Middle frontal gyrus (tissue), 1 donor: ENCODE measurements around the gene PDE7B.
A peak's percentile ranks its signal among the peaks of the same experiment; 100 is the strongest.

Experiments used
- DNase-seq: peaks from one replicate; pipeline ENCODE4 v3.0.0-alpha.2; 2015; ENCODE audit warnings: low spot score; ENCODE audit errors: extremely low spot score

The PDE7B gene

DNA sequence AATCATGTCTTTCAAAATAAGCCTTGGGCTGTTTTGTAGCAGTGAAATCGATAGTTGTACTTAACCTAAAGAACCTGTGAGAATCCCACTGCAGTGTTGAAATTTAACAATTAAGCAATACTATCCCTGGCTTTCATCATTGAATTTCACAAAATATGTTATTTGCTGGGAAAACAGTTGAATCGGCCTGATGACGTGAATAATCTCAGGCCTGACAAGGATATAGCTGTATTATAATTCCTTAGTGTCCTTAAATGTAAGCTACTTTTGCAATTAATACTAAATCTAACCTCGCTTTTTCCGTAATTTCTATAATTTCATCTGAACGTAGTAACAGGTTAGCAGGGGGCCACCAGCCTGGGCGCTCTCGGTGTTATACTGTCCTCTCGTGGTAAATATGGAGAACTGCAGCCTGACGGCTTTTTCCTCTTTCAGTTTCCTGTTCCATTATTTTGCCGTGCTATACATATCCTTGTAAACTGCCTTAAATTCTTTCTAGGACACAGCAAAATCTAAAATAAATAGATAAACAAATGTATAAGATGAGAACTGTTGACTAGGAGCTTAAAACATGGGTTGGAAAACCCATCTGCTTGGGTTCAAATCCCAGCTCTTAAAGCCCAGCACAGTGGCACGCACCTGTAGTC lies 374.6 kb downstream of the PDE7B start:
- peak; percentile 44 for DNase-seq

DNA sequence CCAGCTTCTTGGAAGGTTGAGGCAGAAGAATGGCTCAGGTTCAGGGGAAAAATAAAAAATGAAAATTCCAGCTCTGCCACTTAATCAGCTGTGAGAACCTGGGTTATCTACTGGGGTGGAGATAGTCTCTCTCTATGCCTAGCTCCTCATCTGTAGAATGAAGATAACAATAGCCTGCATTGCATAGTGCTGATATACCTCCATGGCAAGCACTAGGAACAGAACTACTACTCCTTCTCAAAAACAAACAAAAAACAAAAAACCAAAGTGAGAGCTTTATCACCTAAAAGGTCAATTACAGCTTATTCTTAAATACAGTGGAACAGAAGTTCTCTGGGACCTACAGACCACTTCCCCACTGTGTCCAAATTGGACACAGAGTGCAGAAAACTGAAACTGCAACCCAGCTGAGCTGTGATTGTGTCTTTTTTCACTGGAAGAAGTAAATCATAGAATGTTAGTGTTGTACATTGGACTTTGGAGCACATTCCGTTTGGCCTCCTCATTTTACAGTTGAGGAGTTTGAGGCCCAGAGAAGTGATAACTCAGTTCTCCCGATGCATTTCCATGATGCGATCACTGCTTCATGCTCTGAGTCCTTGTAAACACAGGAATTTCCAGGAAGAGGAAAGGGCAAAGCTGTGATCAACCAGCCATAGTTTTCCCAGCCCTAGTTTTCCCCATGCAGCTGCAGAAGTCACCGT lies 375.3 kb downstream of the PDE7B start:
- DNase-seq: no peak

DNA sequence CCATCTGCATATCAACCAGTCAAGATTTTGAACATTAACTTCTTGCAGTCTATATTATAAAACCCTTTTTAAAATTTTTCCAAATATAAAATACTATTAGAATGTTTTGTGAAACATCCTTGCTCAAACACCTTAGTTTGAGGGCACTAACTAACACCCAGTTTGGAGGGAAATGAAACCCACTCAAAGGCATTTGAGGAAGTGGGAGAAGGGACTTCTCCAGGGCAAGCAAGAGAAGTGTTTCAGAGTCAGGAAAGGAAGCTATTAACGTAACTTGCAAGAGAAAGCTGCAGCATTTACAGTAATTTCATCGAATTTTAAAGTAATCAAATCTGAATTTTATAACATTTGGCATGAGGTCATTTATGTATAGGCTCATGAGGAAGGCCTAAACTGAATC lies 377.3 kb downstream of the PDE7B start:
- no peak for DNase-seq

DNA sequence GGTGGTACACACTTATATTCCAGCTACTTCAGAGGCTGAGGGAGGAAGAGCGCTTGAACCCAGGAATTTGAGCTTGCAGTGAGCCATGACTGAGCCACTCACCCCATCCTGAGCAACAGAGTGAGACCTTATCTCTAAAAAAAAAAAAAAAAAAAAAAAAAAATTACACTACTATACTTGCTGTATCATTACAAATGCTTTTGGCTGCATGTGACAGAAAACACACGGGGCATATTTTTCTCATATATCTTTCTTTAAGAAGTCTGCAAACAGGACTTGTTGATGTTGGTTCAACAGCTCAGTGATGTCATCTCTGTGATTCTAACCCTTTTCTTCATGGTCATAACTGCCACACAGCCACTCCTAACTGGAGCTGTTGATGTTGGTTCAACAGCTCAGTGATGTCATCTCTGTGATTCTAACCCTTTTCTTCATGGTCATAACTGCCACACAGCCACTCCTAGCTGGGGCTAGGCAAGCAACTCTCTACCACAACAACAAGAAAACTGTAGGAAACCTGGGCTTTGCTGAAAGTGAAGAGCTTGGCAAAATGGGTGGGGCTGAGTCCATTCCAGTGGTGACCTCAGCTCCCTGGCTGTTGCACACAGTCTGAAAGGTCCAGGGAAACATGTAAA lies 378.8 kb downstream of the PDE7B start:
- DNase-seq: no peak

DNA sequence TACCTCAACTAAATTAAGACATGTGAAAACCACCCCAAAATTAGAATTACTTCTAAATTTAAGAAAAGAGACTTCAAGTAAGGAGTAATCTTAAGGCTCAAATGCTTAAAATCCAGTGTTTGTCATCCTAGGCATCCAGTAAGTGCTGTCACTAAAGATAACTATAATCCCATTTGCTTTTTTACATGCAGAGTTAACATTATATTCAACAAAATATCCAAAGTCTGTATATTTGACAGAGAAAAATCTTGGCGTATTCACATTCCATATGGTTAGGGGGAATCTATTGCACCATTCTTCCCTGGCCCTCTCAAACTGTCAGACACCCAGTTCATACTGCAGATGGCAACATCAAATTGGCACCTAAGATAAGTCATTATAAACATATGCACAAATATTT lies 381.2 kb downstream of the PDE7B start:
- no peak for DNase-seq

DNA sequence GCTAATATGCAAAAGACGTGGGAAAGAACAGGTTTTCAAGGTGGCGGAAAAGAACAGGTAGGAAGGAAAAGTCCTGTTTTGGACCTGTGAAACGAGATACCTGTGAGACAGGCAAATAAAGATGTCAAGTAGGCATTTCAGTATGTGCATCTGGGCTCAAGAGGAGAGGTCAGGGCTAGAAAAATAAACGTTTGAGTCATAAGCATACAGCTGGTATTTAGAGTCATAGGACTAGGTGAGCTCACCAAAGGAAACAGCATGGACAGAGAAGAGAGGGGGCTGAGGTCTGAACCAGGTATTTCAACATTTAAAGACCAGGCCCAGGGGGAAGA lies 383.7 kb downstream of the PDE7B start:
- no peak for DNase-seq

DNA sequence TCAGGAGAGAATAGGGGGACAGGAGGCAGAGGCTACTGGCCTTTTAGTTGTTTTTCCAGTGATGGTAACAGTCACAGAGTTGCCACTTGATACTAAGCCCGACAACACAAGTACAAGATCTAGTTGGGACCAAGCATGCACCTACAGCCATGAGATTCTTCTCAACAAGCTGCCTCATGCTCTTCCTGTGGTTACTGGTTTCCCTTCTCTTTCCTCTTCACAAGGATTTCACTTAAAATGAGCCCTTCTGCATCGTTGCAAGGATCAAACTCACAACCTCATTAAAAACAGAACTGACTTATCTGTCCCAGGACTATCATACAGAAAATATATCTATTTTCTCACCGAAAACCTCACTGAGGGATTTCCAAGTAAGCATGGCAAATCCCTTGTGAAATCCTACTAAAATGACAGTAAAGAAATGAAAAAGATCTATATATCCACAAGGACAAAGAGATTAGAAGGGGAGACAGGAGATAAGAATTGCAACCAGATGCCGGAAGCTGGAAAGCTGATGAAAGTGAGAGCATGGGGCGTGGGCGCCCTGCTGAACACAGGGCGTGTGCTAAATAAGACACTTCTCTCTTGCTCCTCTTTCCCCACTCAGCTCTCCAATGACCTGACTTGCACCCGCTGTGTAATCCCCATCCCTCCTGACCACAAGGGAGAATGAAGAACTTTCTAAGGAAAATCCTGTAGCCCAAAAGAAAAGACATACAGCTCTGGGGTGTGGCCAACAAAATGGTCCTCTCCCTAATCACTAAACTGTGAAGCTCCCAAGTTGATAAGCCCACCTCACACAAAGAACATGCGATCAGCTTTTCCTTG lies 385.2 kb downstream of the PDE7B start:
- no peak for DNase-seq

DNA sequence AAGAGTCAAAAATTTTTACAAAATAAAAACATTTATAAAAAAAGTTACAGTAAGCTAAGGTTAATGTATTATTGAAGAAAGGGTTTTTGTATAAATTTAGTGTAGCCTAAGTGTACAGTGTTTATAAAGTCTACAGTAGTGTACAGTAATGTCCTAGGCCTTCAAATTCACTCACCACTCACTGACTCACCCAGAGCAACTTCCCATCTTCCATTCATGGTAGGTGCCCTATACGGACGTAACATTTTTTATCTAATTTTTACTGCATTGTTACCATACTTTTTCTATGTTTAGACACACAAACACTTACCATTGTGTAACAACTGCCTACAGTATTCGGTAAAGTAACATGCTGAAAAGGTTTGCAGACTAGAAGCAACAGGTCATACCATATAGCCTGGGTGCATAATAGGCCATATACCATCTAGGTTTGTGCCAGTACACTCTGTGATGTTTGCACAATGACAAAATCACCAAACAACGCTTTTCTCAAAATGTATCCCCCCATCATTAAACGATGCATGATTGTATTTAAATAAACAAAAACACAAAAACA lies 392.6 kb downstream of the PDE7B start:
- DNase-seq: no peak
